Common myeloid progenitor, CD34-positive (primary cell): ENCODE measurements around the gene ADCY5.

ENCODE experiments used
- CTCF ChIA-PET: fragments of 350-600 bp; sonication (Branson Sonifier 250); formaldehyde crosslinking; loops from one replicate; lab custom pipeline; 2021; ENCODE audit warnings: antibody characterized with exemption; lab: Charles Lee
- POLR2A ChIA-PET: fragments of 350-600 bp; sonication (Branson Sonifier 250); formaldehyde crosslinking; loops from one replicate; lab custom pipeline; 2021; ENCODE audit warnings: antibody characterized with exemption; lab: Charles Lee
- DNase-seq, 3 donors: peaks; one replicate each; pipeline versions ENCODE4 v3.0.0 to v3.0.0-alpha.2; 2013
- H3K27ac ChIP-seq, 2 experiments: 1 replicate in 1 of 2; 2 replicates in 1 of 2; pipeline ENCODE4 v1.7.0; 2013; ENCODE audit warnings: inconsistent platforms in 2 of 2, low read length in 2 of 2, mild to moderate bottlenecking in 2 of 2, low read depth in 1 of 2, moderate library complexity in 1 of 2; ENCODE audit not compliant: severe bottlenecking in 2 of 2, insufficient read depth in 1 of 2, poor library complexity in 1 of 2
- H3K27me3 ChIP-seq, 5 experiments: replicated peaks in 2 of 5; 1 replicate in 3 of 5; 2 replicates in 2 of 5; pipeline versions ENCODE4 v1.6.1 to v1.7.0; 2013; ENCODE audit warnings: low read length in 4 of 5, mild to moderate bottlenecking in 2 of 5, moderate library complexity in 2 of 5, inconsistent platforms in 1 of 5; ENCODE audit not compliant: insufficient read depth in 5 of 5, control insufficient read depth in 4 of 5
- H3K36me3 ChIP-seq, 4 experiments: 1 replicate in 2 of 4; 2 replicates in 2 of 4; pipeline versions ENCODE4 v1.6.1 to v1.7.0; 2013; ENCODE audit warnings: low read length in 3 of 4, control low read depth in 1 of 4, mild to moderate bottlenecking in 1 of 4; ENCODE audit not compliant: control insufficient read depth in 4 of 4, insufficient read depth in 4 of 4
- H3K4me1 ChIP-seq, 4 experiments: 1 replicate in 3 of 4; 2 replicates in 1 of 4; pipeline versions ENCODE4 v1.6.1 to v1.7.1; 2013; ENCODE audit warnings: low read length in 3 of 4, mild to moderate bottlenecking in 3 of 4, control low read depth in 1 of 4, inconsistent platforms in 1 of 4, moderate library complexity in 1 of 4; ENCODE audit not compliant: control insufficient read depth in 4 of 4, insufficient read depth in 4 of 4; ENCODE audit errors: control extremely low read depth in 1 of 4
- H3K4me3 ChIP-seq, 7 experiments: 1 replicate in 4 of 7; 2 replicates in 3 of 7; pipeline versions ENCODE4 v1.5.1 to v1.7.0; 2013; ENCODE audit warnings: mild to moderate bottlenecking in 7 of 7, low read length in 6 of 7, moderate library complexity in 6 of 7, inconsistent platforms in 2 of 7, low read depth in 2 of 7, control low read depth in 1 of 7; ENCODE audit not compliant: insufficient read depth in 4 of 7, control insufficient read depth in 1 of 7; ENCODE audit errors: extremely low read depth in 1 of 7
- H3K9me3 ChIP-seq, 5 experiments: 1 replicate in 4 of 5; 2 replicates in 1 of 5; pipeline versions ENCODE4 v1.6.1 to v1.7.1; 2013; ENCODE audit warnings: low read length in 4 of 5, mild to moderate bottlenecking in 2 of 5, inconsistent platforms in 1 of 5, low read depth in 1 of 5, moderate library complexity in 1 of 5; ENCODE audit not compliant: control insufficient read depth in 4 of 5, insufficient read depth in 2 of 5; ENCODE audit errors: control extremely low read depth in 1 of 5
- WGBS: methylation state at CpG from one replicate; pipeline ENCODE4 v1.1.5; 2013; ENCODE audit not compliant: insufficient coverage; 5-methylcytosine and 5-hydroxymethylcytosine counted together

ADCY5 gene

GRCh38 chr3:123344907-123345594 lies 103.8 kb downstream of the ADCY5 start:
- POLR2A ChIA-PET = no interaction called here
- 94% methylated on average over 13 of the region's 13 CpGs for WGBS

GRCh38 chr3:123344175-123344906 lies 104.5 kb downstream of the ADCY5 start:
- Histone ChIP-seq H3K9me3 (no peaks in the 10 kb centered on the region), H3K27me3 (peaks cover 0 to 17% (median 11%) of the 10 kb centered on the region in 5 experiments), H3K36me3 (no peaks in the 10 kb centered on the region), H3K4me3 (no peak overlapping the region), H3K27ac (no peak overlapping the region), H3K4me1 (no peaks in the 10 kb centered on the region)
- ChIA-PET CTCF (no interaction called here), POLR2A (no interaction called here)
- WGBS = 85% methylated on average over 2 of the region's 6 CpGs
- DNase-seq = no peak

More at GRCh38 chr3:123344907-123345594, 103.8 kb downstream of the ADCY5 start:
- Histone ChIP-seq H3K4me3 (no peak overlapping the region), H3K27ac (no peak overlapping the region), H3K27me3 (peaks cover 0 to 20% (median 11%) of the 10 kb centered on the region in 5 experiments), H3K36me3 (no peaks in the 10 kb centered on the region), H3K9me3 (no peaks in the 10 kb centered on the region), H3K4me1 (no peaks in the 10 kb centered on the region)
- CTCF ChIA-PET = no interaction called here
- DNase-seq = no peak

GRCh38 chr3:123343296-123344174 lies 105.4 kb downstream of the ADCY5 start:
- H3K27me3 ChIP-seq = peaks cover 0 to 9% (median 7%) of the 10 kb centered on the region in 5 experiments
- POLR2A ChIA-PET = no interaction called here
- WGBS = 92% methylated on average over 14 of the region's 15 CpGs
- no peak for DNase-seq
- no peak overlapping the region for H3K4me3 ChIP-seq
- no peaks in the 10 kb centered on the region for H3K9me3 ChIP-seq
- H3K4me1 ChIP-seq = no peaks in the 10 kb centered on the region
- H3K27ac ChIP-seq = no peak overlapping the region
- CTCF ChIA-PET = interaction anchor here (1.1 to 1.4 kb wide), 3 partner anchors 14 to 217 kb away, joined by 4 to 5 read pairs (median 4); no protein-coding TSS in a partner anchor
- no peaks in the 10 kb centered on the region for H3K36me3 ChIP-seq

- 86% methylated on average over 6 of the region's 8 CpGs for WGBS
- Histone ChIP-seq H3K4me1 (no peaks in the 10 kb centered on the region), H3K27me3 (peaks cover 0 to 6% (median 1%) of the 10 kb centered on the region in 5 experiments), H3K4me3 (no peak overlapping the region), H3K9me3 (no peaks in the 10 kb centered on the region), H3K27ac (no peak overlapping the region), H3K36me3 (no peaks in the 10 kb centered on the region)
- DNase-seq = no peak
- ChIA-PET CTCF (interaction anchor here (1.1 to 1.4 kb wide), 3 partner anchors 13 to 218 kb away, joined by 4 to 5 read pairs (median 4); no protein-coding TSS in a partner anchor), POLR2A (no interaction called here)
Observed at GRCh38 chr3:123342631-123343080, 106.2 kb downstream of the ADCY5 start.

GRCh38 chr3:123341871-123342630 lies 106.8 kb downstream of the ADCY5 start:
- Histone ChIP-seq H3K27me3 (peaks cover 0 to 2% (median 0%) of the 10 kb centered on the region in 5 experiments), H3K27ac (no peak overlapping the region), H3K9me3 (no peaks in the 10 kb centered on the region), H3K4me1 (no peaks in the 10 kb centered on the region), H3K4me3 (no peak overlapping the region), H3K36me3 (no peaks in the 10 kb centered on the region)
- CTCF ChIA-PET = interaction anchor here (1.1 to 1.4 kb wide), 2 partner anchors 12 to 218 kb away, joined by 4 to 5 read pairs; no protein-coding TSS in a partner anchor
- POLR2A ChIA-PET = no interaction called here
- 95% methylated on average over 13 of the region's 16 CpGs for WGBS
- no peak for DNase-seq

GRCh38 chr3:123340336-123340735 lies 108.6 kb downstream of the ADCY5 start:
- H3K36me3 ChIP-seq = no peaks in the 10 kb centered on the region
- no peak overlapping the region for H3K4me3 ChIP-seq
- WGBS = 100% methylated on average over 4 of the region's 4 CpGs
- H3K27me3 ChIP-seq = no peaks in the 10 kb centered on the region
- CTCF ChIA-PET = interaction anchor here (0.7 kb wide), 1 partner anchor 221 kb away, joined by 3 read pairs; no protein-coding TSS in a partner anchor
- H3K27ac ChIP-seq = no peak overlapping the region
- no peaks in the 10 kb centered on the region for H3K9me3 ChIP-seq
- DNase-seq = no peak
- POLR2A ChIA-PET = no interaction called here
- peaks cover 0 to under 1% (median 0%) of the 10 kb centered on the region in 4 experiments for H3K4me1 ChIP-seq
